Activated CD8-positive, alpha-beta T cell treated with anti-CD3 and anti-CD28 coated beads, Interleukin-2, amount 10 ng/mL, durations not matched to agents 7 days and 5 days (primary cell): ENCODE results near the gene RANGRF. TPM values are rescaled to one million over a fixed set of nuclear protein-coding genes. Genes with fewer than 3 reads are reported as not detected.
"Not testable (repeated sequence)": the region's sequence is repeated elsewhere in the genome, so short reads cannot be mapped to it uniquely, and the experiment has no call there.

Experiments
- ATAC-seq: fragments of 150-1000 bp; cut with Tn5 transposase; one replicate; pipeline ENCODE4 v1.10.0; 2021; ENCODE audit warnings: moderate library complexity
- CTCF ChIA-PET: fragments of 350-600 bp; sonication (Branson Sonifier 250); formaldehyde crosslinking; loops from one replicate; lab custom pipeline; 2021; ENCODE audit warnings: antibody characterized with exemption; lab: Charles Lee
- POLR2A ChIA-PET: fragments of 350-600 bp; sonication (Branson Sonifier 250); formaldehyde crosslinking; loops from one replicate; lab custom pipeline; 2021; ENCODE audit warnings: antibody characterized with exemption; lab: Charles Lee
- DNase-seq: peaks from one replicate; pipeline ENCODE4 v3.0.0-alpha.2; 2020
- H3K27ac Mint-ChIP-seq: one replicate; pipeline ENCODE4 v1.8.0; 2021; ENCODE audit warnings: mild to moderate bottlenecking, mixed read lengths
- H3K27me3 Mint-ChIP-seq: one replicate; pipeline ENCODE4 v1.8.0; 2021; ENCODE audit warnings: low read depth, mixed read lengths
- H3K36me3 Mint-ChIP-seq: one replicate; pipeline ENCODE4 v1.8.0; 2021; ENCODE audit warnings: low read depth, mixed read lengths
- H3K4me1 Mint-ChIP-seq: one replicate; pipeline ENCODE4 v1.8.0; 2021; ENCODE audit warnings: low read depth, mixed read lengths
- H3K4me3 Mint-ChIP-seq: one replicate; pipeline ENCODE4 v1.8.0; 2021; ENCODE audit warnings: mild to moderate bottlenecking, mixed read lengths
- H3K9me3 Mint-ChIP-seq: one replicate; pipeline ENCODE4 v1.8.0; 2022; ENCODE audit warnings: mixed read lengths; ENCODE audit not compliant: insufficient read depth
- total RNA-seq, 2 experiments: library from RNA; stranded (reverse); gene quantifications; one replicate each; pipeline ENCODE4 v1.2.3, GENCODE V29; 2021

Gene RANGRF
- 10 to 100 TPM; 49.8 to 55.6 TPM for total RNA-seq

- ATAC-seq (peak; percentile 95), DNase-seq (peak; percentile 90)
- peaks cover 19% of the 10 kb centered on the region for H3K36me3 Mint-ChIP-seq
- peak within 1 kb of the TSS; percentile 84 for H3K4me3 Mint-ChIP-seq
- H3K9me3 Mint-ChIP-seq = no peaks in the 10 kb centered on the region
- H3K4me1 Mint-ChIP-seq = peaks cover 47% of the 10 kb centered on the region
- CTCF ChIA-PET = interaction anchor here (0.6 to 2.2 kb wide), 5 partner anchors 9 to 169 kb away, joined by 3 to 8 read pairs (median 3); no protein-coding TSS in a partner anchor
- POLR2A ChIA-PET = interaction anchor here (0.6 to 6.0 kb wide), 6 partner anchors 40 to 705 kb away, joined by 3 to 39 read pairs (median 3); partner anchors contain the start of genes CTC1, MPDU1 and PFAS
- peak within 1 kb of the TSS; percentile 86 for H3K27ac Mint-ChIP-seq
- H3K27me3 Mint-ChIP-seq = no peaks in the 10 kb centered on the region
These were observed at the start of gene RANGRF for GRCh38 chr17:8288336-8289102. Gene RANGRF, plus strand, starts transcription at chr17:8288670. Its CDS starts 119 bp downstream, at chr17:8288789.

- H3K27me3 Mint-ChIP-seq = no peaks in the 10 kb centered on the region
- ATAC-seq = no peak
- POLR2A ChIA-PET = interaction anchor here (0.6 to 2.5 kb wide), 3 partner anchors 21 to 94 kb away, joined by 3 to 14 read pairs (median 3); no protein-coding TSS in a partner anchor
- CTCF ChIA-PET = interaction anchor here (0.5 to 3.3 kb wide), 10 partner anchors 20 to 182 kb away, joined by 3 to 38 read pairs (median 4); partner anchors contain the start of gene SLC25A35
- peaks cover 40% of the 10 kb centered on the region for H3K4me1 Mint-ChIP-seq
- H3K36me3 Mint-ChIP-seq = peaks cover 52% of the 10 kb centered on the region
- H3K27ac Mint-ChIP-seq = peak overlapping the region; percentile 60
- DNase-seq = peak; percentile 54
- H3K4me3 Mint-ChIP-seq = no peak overlapping the region
- H3K9me3 Mint-ChIP-seq = no peaks in the 10 kb centered on the region
These were observed 44.6 kb upstream of the RANGRF start for GRCh38 chr17:8243827-8244226.

GRCh38 chr17:8244768-8245167 lies 43.7 kb upstream of the RANGRF start:
- Mint-ChIP-seq H3K4me1 (peaks cover 43% of the 10 kb centered on the region), H3K27ac (no peak overlapping the region), H3K4me3 (no peak overlapping the region), H3K27me3 (no peaks in the 10 kb centered on the region), H3K9me3 (no peaks in the 10 kb centered on the region), H3K36me3 (peaks cover 44% of the 10 kb centered on the region)
- CTCF ChIA-PET = interaction anchor here (0.5 to 3.3 kb wide), 9 partner anchors 21 to 183 kb away, joined by 3 to 38 read pairs (median 4); partner anchors contain the start of genes AURKB and SLC25A35
- DNase-seq (no peak), ATAC-seq (no peak)
- POLR2A ChIA-PET = interaction anchor here (0.7 to 2.5 kb wide), 3 partner anchors 22 to 50 kb away, joined by 3 to 14 read pairs (median 3); partner anchors contain the start of gene SLC25A35

- H3K27ac Mint-ChIP-seq = peak within 1 kb of the TSS; percentile 99
- ATAC-seq = peak; percentile 71
- no peaks in the 10 kb centered on the region for H3K27me3 Mint-ChIP-seq
- H3K9me3 Mint-ChIP-seq = no peaks in the 10 kb centered on the region
- DNase-seq = peak; percentile 97
- peak within 1 kb of the TSS; percentile 96 for H3K4me3 Mint-ChIP-seq
- peaks cover 39% of the 10 kb centered on the region for H3K4me1 Mint-ChIP-seq
- POLR2A ChIA-PET = interaction anchor here (0.6 to 4.8 kb wide), 19 partner anchors 10 to 562 kb away, joined by 3 to 185 read pairs (median 7); partner anchors contain the start of genes AURKB, BORCS6, RANGRF and SLC25A35
- peaks cover 30% of the 10 kb centered on the region for H3K36me3 Mint-ChIP-seq
- CTCF ChIA-PET = interaction anchor here (1.0 to 5.0 kb wide), 11 partner anchors 9 to 646 kb away, joined by 3 to 46 read pairs (median 4); partner anchors contain the start of genes ALOXE3, BORCS6, RPL26 and SLC25A35
These were observed 39.5 kb upstream of the RANGRF start, which contains the start of gene PFAS for GRCh38 chr17:8248751-8249607. Gene PFAS, plus strand, starts transcription at chr17:8249289. Its CDS starts 4,649 bp downstream, at chr17:8253938.

- peak overlapping the region; percentile 99 for H3K27ac Mint-ChIP-seq
- no peaks in the 10 kb centered on the region for H3K9me3 Mint-ChIP-seq
- ATAC-seq (no peak), DNase-seq (no peak)
- CTCF ChIA-PET = interaction anchor here (1.0 to 5.0 kb wide), 8 partner anchors 26 to 646 kb away, joined by 3 to 46 read pairs (median 12); partner anchors contain the start of genes ALOXE3, RPL26 and SLC25A35
- peaks cover 26% of the 10 kb centered on the region for H3K36me3 Mint-ChIP-seq
- POLR2A ChIA-PET = interaction anchor here (0.8 to 4.8 kb wide), 7 partner anchors 15 to 76 kb away, joined by 3 to 185 read pairs (median 39); partner anchors contain the start of genes RANGRF and SLC25A35
- no peaks in the 10 kb centered on the region for H3K27me3 Mint-ChIP-seq
- H3K4me1 Mint-ChIP-seq = peaks cover 31% of the 10 kb centered on the region
- peak overlapping the region; percentile 96 for H3K4me3 Mint-ChIP-seq
These were observed 38.6 kb upstream of the RANGRF start for GRCh38 chr17:8249621-8250500.

GRCh38 chr17:8251411-8251810 lies 37.1 kb upstream of the RANGRF start:
- POLR2A ChIA-PET, H3K9me3 Mint-ChIP-seq, H3K27me3 Mint-ChIP-seq: not testable (repeated sequence)

GRCh38 chr17:8253801-8254200 lies 34.7 kb upstream of the RANGRF start:
- CTCF ChIA-PET = no interaction called here

More at GRCh38 chr17:8251411-8251810, 37.1 kb upstream of the RANGRF start:
- not testable (repeated sequence) for H3K4me3 Mint-ChIP-seq, DNase-seq, H3K27ac Mint-ChIP-seq, ATAC-seq
- Mint-ChIP-seq H3K4me1 (peaks cover 16% of the 10 kb centered on the region), H3K36me3 (peaks cover 27% of the 10 kb centered on the region)
- CTCF ChIA-PET = interaction anchor here (1.2 to 2.8 kb wide), 2 partner anchors 9 to 49 kb away, joined by 3 to 9 read pairs; no protein-coding TSS in a partner anchor

GRCh38 chr17:8254881-8255280 lies 33.6 kb upstream of the RANGRF start:
- peaks cover 31% of the 10 kb centered on the region for H3K36me3 Mint-ChIP-seq
- no peaks in the 10 kb centered on the region for H3K27me3 Mint-ChIP-seq
- H3K4me3 Mint-ChIP-seq = no peak overlapping the region
- POLR2A ChIA-PET = no interaction called here
- CTCF ChIA-PET = interaction anchor here (1.2 kb wide), 1 partner anchor 40 kb away, joined by 5 read pairs; the partner anchor contains the start of gene SLC25A35
- no peak for ATAC-seq
- H3K9me3 Mint-ChIP-seq = no peaks in the 10 kb centered on the region
- no peak overlapping the region for H3K27ac Mint-ChIP-seq
- DNase-seq = no peak
- H3K4me1 Mint-ChIP-seq = peaks cover 9% of the 10 kb centered on the region

More at GRCh38 chr17:8253801-8254200, 34.7 kb upstream of the RANGRF start:
- Mint-ChIP-seq H3K4me3 (no peak overlapping the region), H3K4me1 (peaks cover 14% of the 10 kb centered on the region), H3K9me3 (no peaks in the 10 kb centered on the region), H3K27me3 (no peaks in the 10 kb centered on the region), H3K27ac (no peak overlapping the region), H3K36me3 (peaks cover 31% of the 10 kb centered on the region)
- no peak for DNase-seq
- no peak for ATAC-seq
- POLR2A ChIA-PET = no interaction called here

- Mint-ChIP-seq H3K27me3 (no peaks in the 10 kb centered on the region), H3K4me1 (peaks cover 3% of the 10 kb centered on the region), H3K4me3 (no peak overlapping the region), H3K27ac (no peak overlapping the region), H3K9me3 (no peaks in the 10 kb centered on the region), H3K36me3 (peaks cover 36% of the 10 kb centered on the region)
- no peak for DNase-seq
- ChIA-PET POLR2A (no interaction called here), CTCF (interaction anchor here (1.2 kb wide), 1 partner anchor 40 kb away, joined by 5 read pairs; the partner anchor contains the start of gene SLC25A35)
- no peak for ATAC-seq
These were observed 33.0 kb upstream of the RANGRF start for GRCh38 chr17:8255499-8255898.

- Mint-ChIP-seq H3K27me3 (no peaks in the 10 kb centered on the region), H3K36me3 (peaks cover 40% of the 10 kb centered on the region), H3K4me3 (no peak overlapping the region), H3K4me1 (no peaks in the 10 kb centered on the region), H3K27ac (no peak overlapping the region), H3K9me3 (no peaks in the 10 kb centered on the region)
- DNase-seq (no peak), ATAC-seq (no peak)
- ChIA-PET POLR2A (interaction anchor here (1.3 kb wide), 1 partner anchor 10 kb away, joined by 3 read pairs; no protein-coding TSS in a partner anchor), CTCF (interaction anchor here (0.7 to 1.2 kb wide), 2 partner anchors 39 to 550 kb away, joined by 3 to 5 read pairs; partner anchors contain the start of gene SLC25A35)
These were observed 32.2 kb upstream of the RANGRF start for GRCh38 chr17:8256291-8256690.
